Endothelial cell of hepatic sinusoid (primary cell): ENCODE data around the gene IL12B.
"Not testable (repeated sequence)": the region's sequence is repeated elsewhere in the genome, so short reads cannot be mapped to it uniquely, and the experiment has no call there.

ENCODE experiments used
- in situ Hi-C: cut with HindIII; loops from 2 replicates; pipeline ENCODE4 v1.10.0; 2017; ENCODE audit warnings: low sequenced_read_pairs

Gene IL12B

GRCh38 chr5:159330131-159330800 lies at the start of gene IL12B:
Gene IL12B, minus strand, starts transcription at chr5:159330487. Its CDS starts 3,705 bp downstream, at chr5:159326782.
- in situ Hi-C loops, result no loop called here

- in situ Hi-C loops, result no loop called here
Measured at GRCh38 chr5:159377653-159378052, 47.4 kb upstream of the IL12B start.

- in situ Hi-C loops, result not testable (repeated sequence)
Measured at GRCh38 chr5:159367866-159368265, 37.6 kb upstream of the IL12B start.

- in situ Hi-C loops, result not testable (repeated sequence)
Measured at GRCh38 chr5:159366776-159367175, 36.5 kb upstream of the IL12B start.

GRCh38 chr5:159362220-159362619 lies 31.9 kb upstream of the IL12B start:
- in situ Hi-C loops, result no loop called here

- in situ Hi-C loops, result not testable (repeated sequence)
Measured at GRCh38 chr5:159359871-159360270, 29.6 kb upstream of the IL12B start.

- in situ Hi-C loops, result no loop called here
Measured at GRCh38 chr5:159359408-159359807, 29.1 kb upstream of the IL12B start.

GRCh38 chr5:159353661-159354252 lies 23.5 kb upstream of the IL12B start:
- in situ Hi-C loops, result no loop called here

- in situ Hi-C loops, result not testable (repeated sequence)
Measured at GRCh38 chr5:159350644-159351043, 20.4 kb upstream of the IL12B start.

- in situ Hi-C loops, result not testable (repeated sequence)
Measured at GRCh38 chr5:159350216-159350615, 19.9 kb upstream of the IL12B start.

- in situ Hi-C loops, result no loop called here
Measured at GRCh38 chr5:159345861-159346260, 15.6 kb upstream of the IL12B start.

- in situ Hi-C loops, result no loop called here
Measured at GRCh38 chr5:159345336-159345735, 15.0 kb upstream of the IL12B start.

GRCh38 chr5:159343295-159344094 lies 13.2 kb upstream of the IL12B start:
- in situ Hi-C loops, result no loop called here

GRCh38 chr5:159342840-159343239 lies 12.6 kb upstream of the IL12B start:
- in situ Hi-C loops, result no loop called here

- in situ Hi-C loops, result no loop called here
Measured at GRCh38 chr5:159341906-159342310, 11.6 kb upstream of the IL12B start.

- in situ Hi-C loops, result no loop called here
Measured at GRCh38 chr5:159341145-159341544, 10.9 kb upstream of the IL12B start.

- in situ Hi-C loops, result no loop called here
Measured at GRCh38 chr5:159340511-159340910, 10.2 kb upstream of the IL12B start.

- in situ Hi-C loops, result no loop called here
Measured at GRCh38 chr5:159339460-159339859, 9.2 kb upstream of the IL12B start.

GRCh38 chr5:159338118-159338517 lies 7.8 kb upstream of the IL12B start:
- in situ Hi-C loops, result no loop called here

GRCh38 chr5:159337016-159337955 lies 7.0 kb upstream of the IL12B start:
- in situ Hi-C loops, result no loop called here

- in situ Hi-C loops, result no loop called here
Measured at GRCh38 chr5:159336586-159336985, 6.3 kb upstream of the IL12B start.
